HCT116 (cell line): ENCODE data around the gene SP9. TPM values are rescaled to one million over a fixed set of nuclear protein-coding genes. Genes with fewer than 3 reads are reported as not detected.

ENCODE experiments used
- ATAC-seq: fragments of 200-7000 bp; cut with Tn5 transposase; 2 replicates; pipeline ENCODE4 v1.9.1; 2020; ENCODE audit warnings: mild to moderate bottlenecking, moderate library complexity
- BruUV-seq: library from RNA; stranded (reverse); fragments of 400-500 nt; replicated peaks from 2 replicates; lab custom pipeline; 2021; lab: Mats Ljungman, UMichigan
- CTCF ChIA-PET: fragments of 300-600 bp; sonication (Branson Sonifier 250); formaldehyde crosslinking; loops from one replicate; lab custom pipeline; 2021; ENCODE audit warnings: antibody characterized with exemption; lab: Charles Lee
- POLR2A ChIA-PET: fragments of 300-600, 350-600 bp; sonication (Branson Sonifier 250); formaldehyde crosslinking; loops from one replicate; lab custom pipeline; 2021; ENCODE audit warnings: antibody characterized with exemption; lab: Charles Lee
- RAD21 ChIA-PET, 2 experiments: fragments of 300-600 bp; sonication (Branson Sonifier 250); formaldehyde crosslinking; loops; one replicate each; lab custom pipeline; 2023; ENCODE audit warnings: low total read pairs in 2 of 2; ENCODE audit not compliant: uncharacterized antibody in 2 of 2, unreplicated experiment in 2 of 2, low non-redundant PET in 1 of 2; lab: Charles Lee
- DNase-seq: peaks from one replicate; pipeline ENCODE4 v3.0.0-alpha.2; 2010; ENCODE audit warnings: low read depth, low spot score
- H2AFZ ChIP-seq: fragments of 200-600 bp; shearing (Covaris generic), sonication (generic); 2 replicates; pipeline ENCODE4 v1.6.1; 2017; ENCODE audit warnings: low read depth, mixed run types, mixed read lengths, antibody characterized with exemption, low read length; ENCODE audit not compliant: poor library complexity, severe bottlenecking
- H3K27ac ChIP-seq: 2 replicates; pipeline ENCODE4 v1.5.1; 2012; ENCODE audit warnings: low read depth, low read length
- H3K27me3 ChIP-seq: fragments of 200-600 bp; sonication (generic); 2 replicates; pipeline ENCODE4 v1.6.1; 2016; ENCODE audit warnings: mixed run types, low read length, mixed read lengths; ENCODE audit not compliant: insufficient read depth
- H3K36me3 ChIP-seq, 2 experiments: fragments of 200-500 bp in 1 of 2; fragments of 200-600 bp in 1 of 2; sonication (Bioruptor generic) in 1 of 2; sonication (generic) in 1 of 2; 2 replicates each; pipeline versions ENCODE4 v1.5.1 to v1.6.1; 2014 to 2016; ENCODE audit warnings: low read length in 2 of 2, inconsistent platforms in 1 of 2, mixed read lengths in 1 of 2, mixed run types in 1 of 2; ENCODE audit not compliant: insufficient read depth in 2 of 2, control insufficient read depth in 1 of 2
- H3K4me1 ChIP-seq, 2 experiments: fragments of 200-600 bp in 1 of 2; sonication (generic) in 1 of 2; 2 replicates each; pipeline versions ENCODE4 v1.5.1 to v1.6.1; 2012 to 2017; ENCODE audit warnings: low read length in 2 of 2, inconsistent platforms in 1 of 2, mild to moderate bottlenecking in 1 of 2, mixed read lengths in 1 of 2, mixed run types in 1 of 2, moderate library complexity in 1 of 2; ENCODE audit not compliant: insufficient read depth in 2 of 2, control insufficient read depth in 1 of 2
- H3K4me2 ChIP-seq: fragments of 200-600 bp; sonication (generic); 2 replicates; pipeline ENCODE4 v1.6.1; 2017; ENCODE audit warnings: mixed run types, low read length, mixed read lengths
- H3K4me3 ChIP-seq, 2 experiments: fragments of 200-600 bp in 1 of 2; sonication (generic) in 1 of 2; replicated peaks in 1 of 2; 2 replicates each; pipeline ENCODE4 v1.5.1; 2011 to 2016; ENCODE audit warnings: low read length in 2 of 2, control low read depth in 1 of 2, low read depth in 1 of 2, mild to moderate bottlenecking in 1 of 2, mixed read lengths in 1 of 2, mixed run types in 1 of 2
- H3K79me2 ChIP-seq: fragments of 200-600 bp; sonication (generic); 2 replicates; pipeline ENCODE4 v1.6.1; 2017; ENCODE audit warnings: mild to moderate bottlenecking, mixed run types, low read length, moderate library complexity, mixed read lengths; ENCODE audit not compliant: insufficient read depth
- H3K9ac ChIP-seq: fragments of 200-600 bp; sonication (generic); 2 replicates; pipeline ENCODE4 v1.6.1; 2016; ENCODE audit warnings: low read length, mixed read lengths
- H3K9me2 ChIP-seq: fragments of 200-600 bp; sonication (generic), shearing (Covaris generic); 2 replicates; pipeline ENCODE4 v1.6.1; 2017; ENCODE audit warnings: mixed run types, mild to moderate bottlenecking, moderate library complexity; ENCODE audit not compliant: insufficient read depth
- H3K9me3 ChIP-seq, 2 experiments: fragments of 200-500 bp in 1 of 2; fragments of 200-600 bp in 1 of 2; sonication (Bioruptor generic) in 1 of 2; sonication (generic) in 1 of 2; 2 replicates each; pipeline ENCODE4 v1.6.1; 2014 to 2017; ENCODE audit warnings: low read length in 2 of 2, mixed read lengths in 2 of 2, inconsistent platforms in 1 of 2, low read depth in 1 of 2, mild to moderate bottlenecking in 1 of 2, mixed run types in 1 of 2, moderate library complexity in 1 of 2; ENCODE audit not compliant: control insufficient read depth in 1 of 2, insufficient read depth in 1 of 2
- H4K20me1 ChIP-seq: fragments of 200-600 bp; sonication (generic), shearing (Covaris generic); 2 replicates; pipeline ENCODE4 v1.6.1; 2017; ENCODE audit warnings: mixed run types, mild to moderate bottlenecking, moderate library complexity; ENCODE audit not compliant: insufficient read depth
- ATF3 ChIP-seq: IDR thresholded peaks from 2 replicates; pipeline ENCODE4 v1.6.1; 2012
- CEBPB ChIP-seq: IDR thresholded peaks from 2 replicates; pipeline ENCODE4 v1.6.1; 2012; ENCODE audit warnings: low read depth
- CTCF ChIP-seq, 3 experiments: fragments of 200-600 bp in 1 of 3; sonication (generic) in 1 of 3; IDR thresholded peaks in 2 of 3; conservative IDR thresholded peaks in 1 of 3; 2 replicates each; pipeline ENCODE4 v1.5.1; 2012 to 2017; ENCODE audit warnings: low read depth in 2 of 3, low read length in 2 of 3, antibody characterized with exemption in 1 of 3, borderline replicate concordance in 1 of 3, control low read depth in 1 of 3, mild to moderate bottlenecking in 1 of 3, mixed read lengths in 1 of 3, mixed run types in 1 of 3, moderate library complexity in 1 of 3; ENCODE audit not compliant: insufficient read depth in 1 of 3
- EGR1 ChIP-seq: IDR thresholded peaks from 2 replicates; pipeline ENCODE4 v1.6.1; 2012; ENCODE audit warnings: low read depth
- ELF1 ChIP-seq: IDR thresholded peaks from 2 replicates; pipeline ENCODE4 v1.6.1; 2012; ENCODE audit warnings: low read depth, borderline replicate concordance
- JUND ChIP-seq: IDR thresholded peaks from 2 replicates; pipeline ENCODE4 v1.6.1; 2012
- MAX ChIP-seq: IDR thresholded peaks from 2 replicates; pipeline ENCODE4 v1.6.1; 2012
- POLR2A ChIP-seq: IDR thresholded peaks from 2 replicates; pipeline ENCODE4 v1.7.0; 2011; ENCODE audit warnings: borderline replicate concordance; ENCODE audit not compliant: insufficient read depth, insufficient read length; ENCODE audit errors: extremely low read depth
- POLR2AphosphoS5 ChIP-seq: IDR thresholded peaks from 2 replicates; pipeline ENCODE4 v1.6.1; 2011; ENCODE audit warnings: mild to moderate bottlenecking, low read depth, low read length, moderate library complexity
- RAD21 ChIP-seq: IDR thresholded peaks from 2 replicates; pipeline ENCODE4 v1.6.1; 2012; ENCODE audit warnings: low read depth, mild to moderate bottlenecking
- SIN3A ChIP-seq: IDR thresholded peaks from 2 replicates; pipeline ENCODE4 v1.6.1; 2012; ENCODE audit warnings: low read depth
- SP1 ChIP-seq: IDR thresholded peaks from 2 replicates; pipeline ENCODE4 v1.6.1; 2012; ENCODE audit warnings: low read depth
- YY1 ChIP-seq: IDR thresholded peaks from 2 replicates; pipeline ENCODE4 v1.6.1; 2011; ENCODE audit warnings: low read length, low read depth, moderate library complexity, mild to moderate bottlenecking; ENCODE audit not compliant: insufficient replicate concordance; ENCODE audit errors: extremely low read depth
- ZBTB33 ChIP-seq: IDR thresholded peaks from 2 replicates; pipeline ENCODE4 v1.6.1; 2011; ENCODE audit warnings: mild to moderate bottlenecking, low read length, moderate library complexity; ENCODE audit not compliant: insufficient replicate concordance; ENCODE audit errors: extremely low read depth
- ZFX ChIP-seq: fragments of 450-650 bp; IDR thresholded peaks from 2 replicates; pipeline ENCODE4 v1.6.1; 2017
- intact Hi-C: fragments of 100-400 bp; cut with micrococcal nuclease; formaldehyde crosslinking; loops from 2 replicates; pipeline ENCODE4 v1.10.0; 2022
- total RNA-seq: library from RNA; stranded (reverse); gene quantifications from one replicate; pipeline ENCODE4 v1.2.1, GENCODE V29; 2021; ENCODE audit not compliant: unreplicated experiment

The SP9 gene
- total RNA-seq, 1 experiment from 2014 or later: 0.69 TPM

- no TSS peak for BruUV-seq
- no peaks in the 10 kb centered on the region for H3K36me3 ChIP-seq
- H3K27ac ChIP-seq: no peak overlapping the region
- H3K9me2 ChIP-seq: no peaks in the 10 kb centered on the region
- H3K79me2 ChIP-seq: no peaks in the 10 kb centered on the region
- no peak for TF ChIP-seq YY1
- TF ChIP-seq CEBPB: no peak
- no peak for TF ChIP-seq ZBTB33
- TF ChIP-seq CTCF (IDR thresholded peaks at IDR 0.05 in 2 of 3, conservative IDR thresholded peaks at IDR 0.05 in 1 of 3; ENCODE audit: borderline replicate concordance in 1 of 3, insufficient read depth in 1 of 3, low read depth in 2 of 3, low read length in 2 of 3): no peak
- no peak for TF ChIP-seq RAD21
- no peak for TF ChIP-seq JUND
- TF ChIP-seq ZFX: no peak
- no peak for TF ChIP-seq MAX
- TF ChIP-seq ELF1: no peak
- no peak for TF ChIP-seq SIN3A
- TF ChIP-seq ATF3: no peak
- no peak for TF ChIP-seq POLR2A
- no peak for TF ChIP-seq EGR1
- TF ChIP-seq POLR2AphosphoS5: no peak
- no peak for TF ChIP-seq SP1
- TF ChIP-seq, all 23 proteins: peak for 0
- ChIA-PET POLR2A (no interaction called here), CTCF (no interaction called here), RAD21 (no interaction called here)
- no peak for ATAC-seq
- Histone ChIP-seq H2AFZ (no peak overlapping the region), H3K9me3 (no peaks in the 10 kb centered on the region), H3K4me3 (no peak overlapping the region), H3K27me3 (no peaks in the 10 kb centered on the region), H3K4me1 (no peaks in the 10 kb centered on the region), H3K9ac (no peak overlapping the region), H4K20me1 (no peaks in the 10 kb centered on the region), H3K4me2 (no peak overlapping the region)
- DNase-seq: no peak
- intact Hi-C loops: no loop called here
These were observed 48.6 kb upstream of the SP9 start for GRCh38 chr2:174286172-174286571.
